ENCODE data around the gene SCGN.

- TF ChIP-seq ZNF707 (tag by site-specific recombination; IDR thresholded peaks at IDR 0.05) = no peak
- TF ChIP-seq CTCF (tag by site-specific recombination; IDR thresholded peaks at IDR 0.05) = no peak
- no peak for TF ChIP-seq YY1 (tag by site-specific recombination; IDR thresholded peaks at IDR 0.05)
- TF ChIP-seq ZNF366 (tag by site-specific recombination; conservative IDR thresholded peaks at IDR 0.05) = no peak
- TF ChIP-seq ZNF37A (tag by site-specific recombination; IDR thresholded peaks at IDR 0.05) = no peak
- no peak for TF ChIP-seq ELK4 (IDR thresholded peaks at IDR 0.05; ENCODE audit: borderline replicate concordance, low read depth, low read length)
- TF ChIP-seq REST (tag by site-specific recombination; IDR thresholded peaks at IDR 0.05) = no peak
- no peak for TF ChIP-seq ZSCAN5A (tag by site-specific recombination; IDR thresholded peaks at IDR 0.05)
- TF ChIP-seq ZBTB7A (tag by site-specific recombination; IDR thresholded peaks at IDR 0.05; ENCODE audit: low read depth) = no peak
Observed at GRCh38 chr6:25614052-25614451, 38.0 kb upstream of the SCGN start.
